MV-4-11 (cell line): ENCODE measurements around the gene PRDM2.
A peak's percentile ranks its signal among the peaks of the same experiment; 100 is the strongest.
"Not testable (repeated sequence)": the region's sequence is repeated elsewhere in the genome, so short reads cannot be mapped to it uniquely, and the experiment has no call there.

Source experiments
- DNase-seq: peaks from one replicate; lab custom pipeline; 2025; lab: John Stamatoyannopoulos, UW

PRDM2 gene, protein sequence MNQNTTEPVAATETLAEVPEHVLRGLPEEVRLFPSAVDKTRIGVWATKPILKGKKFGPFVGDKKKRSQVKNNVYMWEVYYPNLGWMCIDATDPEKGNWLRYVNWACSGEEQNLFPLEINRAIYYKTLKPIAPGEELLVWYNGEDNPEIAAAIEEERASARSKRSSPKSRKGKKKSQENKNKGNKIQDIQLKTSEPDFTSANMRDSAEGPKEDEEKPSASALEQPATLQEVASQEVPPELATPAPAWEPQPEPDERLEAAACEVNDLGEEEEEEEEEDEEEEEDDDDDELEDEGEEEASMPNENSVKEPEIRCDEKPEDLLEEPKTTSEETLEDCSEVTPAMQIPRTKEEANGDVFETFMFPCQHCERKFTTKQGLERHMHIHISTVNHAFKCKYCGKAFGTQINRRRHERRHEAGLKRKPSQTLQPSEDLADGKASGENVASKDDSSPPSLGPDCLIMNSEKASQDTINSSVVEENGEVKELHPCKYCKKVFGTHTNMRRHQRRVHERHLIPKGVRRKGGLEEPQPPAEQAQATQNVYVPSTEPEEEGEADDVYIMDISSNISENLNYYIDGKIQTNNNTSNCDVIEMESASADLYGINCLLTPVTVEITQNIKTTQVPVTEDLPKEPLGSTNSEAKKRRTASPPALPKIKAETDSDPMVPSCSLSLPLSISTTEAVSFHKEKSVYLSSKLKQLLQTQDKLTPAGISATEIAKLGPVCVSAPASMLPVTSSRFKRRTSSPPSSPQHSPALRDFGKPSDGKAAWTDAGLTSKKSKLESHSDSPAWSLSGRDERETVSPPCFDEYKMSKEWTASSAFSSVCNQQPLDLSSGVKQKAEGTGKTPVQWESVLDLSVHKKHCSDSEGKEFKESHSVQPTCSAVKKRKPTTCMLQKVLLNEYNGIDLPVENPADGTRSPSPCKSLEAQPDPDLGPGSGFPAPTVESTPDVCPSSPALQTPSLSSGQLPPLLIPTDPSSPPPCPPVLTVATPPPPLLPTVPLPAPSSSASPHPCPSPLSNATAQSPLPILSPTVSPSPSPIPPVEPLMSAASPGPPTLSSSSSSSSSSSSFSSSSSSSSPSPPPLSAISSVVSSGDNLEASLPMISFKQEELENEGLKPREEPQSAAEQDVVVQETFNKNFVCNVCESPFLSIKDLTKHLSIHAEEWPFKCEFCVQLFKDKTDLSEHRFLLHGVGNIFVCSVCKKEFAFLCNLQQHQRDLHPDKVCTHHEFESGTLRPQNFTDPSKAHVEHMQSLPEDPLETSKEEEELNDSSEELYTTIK (N-terminal part only)

GRCh38 chr1:13699936-13700520, at the start of gene PRDM2:
PRDM2 (plus strand) TSS chr1:13700188; CDS start chr1:13715606, 15,418 bp downstream.
- no peak for DNase-seq

DNA sequence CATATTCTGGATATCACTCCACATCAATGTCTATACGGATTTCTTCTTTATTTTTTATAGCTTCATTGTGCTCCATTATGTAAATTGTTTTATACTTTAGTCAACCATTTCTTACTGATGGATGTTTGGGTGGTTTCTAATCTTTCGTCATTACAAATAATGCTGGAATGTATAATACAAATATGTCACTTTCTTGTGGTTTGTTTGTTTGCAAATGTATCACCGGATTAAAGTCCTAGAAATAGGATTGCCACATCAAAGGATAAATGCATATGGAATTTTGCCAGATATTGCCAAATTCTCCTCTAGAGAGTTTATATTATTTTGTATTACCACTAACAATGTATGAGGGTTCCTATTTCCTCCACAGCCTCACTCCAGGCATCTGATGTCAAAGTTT, 48.7 kb upstream of the PRDM2 start:
- DNase-seq, result no peak

DNA sequence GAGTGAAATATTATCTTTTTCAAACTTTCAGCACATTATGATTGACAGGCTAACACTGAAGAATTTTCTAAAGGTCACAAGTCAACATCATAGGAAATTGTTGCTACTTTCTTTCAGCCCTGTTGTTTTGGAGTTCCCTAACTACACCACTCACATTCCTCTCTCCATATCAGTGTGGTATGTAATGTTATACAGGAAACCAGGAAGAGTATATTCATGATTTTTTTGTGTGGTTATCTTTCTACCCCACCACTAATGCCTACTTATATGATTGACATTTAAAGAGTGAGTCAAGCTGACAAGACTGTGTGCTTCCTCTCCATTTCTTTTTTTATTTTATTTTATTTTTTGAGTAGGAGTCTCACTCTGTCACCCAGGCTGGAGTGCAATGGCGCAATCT, 47.8 kb upstream of the PRDM2 start:
- DNase-seq, result no peak

DNA sequence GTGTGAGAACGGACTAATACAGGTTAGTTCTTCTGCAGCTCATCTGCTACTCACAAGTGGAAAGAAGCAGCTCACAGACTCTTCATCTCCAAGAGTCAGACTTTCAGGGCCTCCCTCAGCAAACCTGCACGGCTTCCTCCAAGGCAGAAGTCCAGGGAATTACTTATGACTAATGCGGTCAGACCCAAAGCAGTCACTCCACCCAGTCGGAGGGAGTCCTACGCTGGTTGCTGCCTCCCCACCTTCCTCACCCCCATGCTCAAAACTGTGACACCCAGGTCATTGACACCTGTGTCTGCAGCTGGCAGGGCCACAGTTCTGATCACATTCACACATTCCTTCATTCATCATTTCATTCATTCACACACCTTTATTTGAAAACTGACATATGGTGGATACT, 38.4 kb upstream of the PRDM2 start:
- DNase-seq, result no peak

- no peak for DNase-seq
Observed at GRCh38 chr1:13662493-13662892, 37.5 kb upstream of the PRDM2 start.

DNA sequence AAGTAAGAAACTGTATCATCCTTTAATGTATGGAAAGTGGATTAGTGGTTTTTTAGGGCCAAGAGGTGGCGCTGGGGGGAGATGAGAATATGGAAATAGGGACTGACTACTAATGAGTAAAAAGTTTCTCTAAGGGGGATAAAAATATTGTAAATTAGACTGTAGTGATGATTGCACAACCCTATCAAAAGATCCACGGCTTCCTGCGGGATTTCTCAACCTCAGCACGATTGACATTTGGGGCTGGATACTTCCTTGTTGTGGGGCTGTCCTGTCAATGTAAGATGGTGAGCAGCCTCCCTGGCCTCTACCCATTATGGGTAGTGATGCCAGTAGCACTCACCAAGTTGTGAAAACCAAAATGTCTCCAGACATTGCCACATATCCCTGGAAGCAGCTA, 36.0 kb upstream of the PRDM2 start:
- DNase-seq, result peak; percentile 61

DNA sequence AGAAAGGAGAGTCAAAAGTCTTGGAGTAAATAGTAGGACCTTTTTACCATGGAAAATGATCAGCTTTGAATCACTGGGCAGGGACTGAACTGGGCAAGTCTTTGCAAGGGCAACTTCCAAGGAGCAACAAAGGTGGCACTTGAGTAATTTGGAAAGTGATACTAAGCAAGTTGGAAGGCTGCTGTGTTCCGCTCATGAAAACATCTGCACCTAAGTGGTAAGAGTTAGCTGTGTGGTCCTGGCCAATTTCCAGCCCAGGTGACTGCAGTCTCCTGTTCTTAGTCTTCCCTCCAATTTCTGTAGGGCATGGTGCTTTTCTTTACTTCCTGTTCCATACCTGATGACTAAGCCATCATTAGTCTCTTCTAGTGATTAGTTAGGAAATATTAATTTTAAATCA, 35.5 kb upstream of the PRDM2 start:
- DNase-seq, result no peak

GRCh38 chr1:13666317-13666716, 33.7 kb upstream of the PRDM2 start:
- no peak for DNase-seq

DNA sequence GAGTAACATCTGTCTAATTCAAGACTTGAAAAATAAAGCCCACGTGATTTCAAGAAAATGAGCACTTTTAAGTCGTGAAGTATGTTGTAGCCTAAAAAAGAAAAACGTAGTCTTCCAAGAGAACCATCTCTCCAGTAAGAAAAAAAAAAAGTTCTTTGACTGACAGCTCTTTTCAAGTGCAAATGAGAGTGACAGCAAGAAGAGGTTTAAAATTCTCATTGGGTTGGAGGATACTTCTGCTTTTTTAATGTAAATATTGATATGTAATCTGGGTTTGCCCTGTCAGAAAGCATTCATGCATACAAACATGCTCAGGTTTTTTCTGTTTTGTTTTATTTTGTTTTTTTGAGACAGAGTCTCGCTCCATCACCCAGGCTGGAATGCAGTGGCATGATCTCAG, 32.3 kb upstream of the PRDM2 start:
- DNase-seq, result no peak

GRCh38 chr1:13674377-13674776, 25.6 kb upstream of the PRDM2 start:
- peak; percentile 70 for DNase-seq

DNA sequence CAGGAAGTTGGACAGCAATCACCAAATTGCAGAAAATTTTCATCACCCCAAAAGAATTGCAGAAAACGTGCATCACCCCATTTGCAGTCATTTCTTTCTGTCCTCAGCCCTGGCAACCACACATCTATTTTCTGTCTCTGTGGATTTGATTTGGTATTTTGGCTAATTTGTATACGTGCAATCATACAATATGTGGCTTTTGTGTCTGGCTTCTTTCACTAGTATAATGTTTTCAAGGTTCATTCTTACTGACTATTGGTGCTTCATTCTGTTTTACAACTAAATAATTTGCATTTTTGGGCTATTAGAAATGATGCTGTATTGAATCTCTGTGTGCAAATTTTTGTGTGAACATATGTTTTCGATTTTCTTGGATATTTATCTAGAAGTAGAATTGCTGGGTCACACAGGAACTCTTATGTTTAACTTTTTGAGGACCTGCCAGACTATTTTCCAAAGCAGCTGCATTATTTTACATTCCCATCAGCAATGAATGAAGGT, 24.8 kb upstream of the PRDM2 start:
- no peak for DNase-seq

DNA sequence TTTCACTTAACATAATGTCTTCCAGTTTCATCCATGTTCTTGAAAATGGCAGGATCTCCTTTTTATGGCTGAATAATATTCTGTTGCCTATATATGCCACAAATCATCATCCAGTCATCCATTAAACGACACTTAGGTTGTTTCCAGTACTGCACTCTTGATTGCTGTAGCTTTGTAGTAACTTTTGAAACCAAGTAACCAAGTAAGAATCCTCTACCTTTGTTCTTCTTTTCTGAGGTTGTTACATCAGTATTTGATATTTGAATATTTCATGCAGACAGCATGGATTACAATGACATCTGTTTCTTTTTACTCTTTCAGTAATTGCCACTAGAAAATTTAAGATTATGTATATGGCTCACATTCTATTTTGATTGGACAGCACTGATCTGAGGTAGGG, 22.1 kb upstream of the PRDM2 start:
- no peak for DNase-seq

GRCh38 chr1:13679651-13680050, 20.3 kb upstream of the PRDM2 start:
- DNase-seq, result no peak

DNA sequence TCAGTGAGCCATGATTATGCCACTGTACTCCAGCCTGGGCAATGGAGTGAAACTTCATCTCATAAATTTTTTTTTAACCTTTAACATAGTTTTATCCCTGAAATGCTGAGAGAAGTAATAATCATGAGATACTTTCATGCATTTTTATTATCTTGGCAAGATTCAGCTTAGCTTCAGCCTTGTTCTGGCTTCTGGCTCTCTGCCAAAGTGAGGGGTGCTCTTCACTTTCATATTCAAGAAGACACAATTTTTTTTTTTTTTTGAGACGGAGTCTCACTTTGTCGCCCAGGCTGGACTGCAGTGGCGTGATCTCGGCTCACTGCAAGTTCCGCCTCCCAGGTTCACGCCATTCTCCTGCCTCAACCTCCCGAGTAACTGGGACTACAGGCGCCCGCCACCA, 19.4 kb upstream of the PRDM2 start:
- DNase-seq, result not testable (repeated sequence)

DNA sequence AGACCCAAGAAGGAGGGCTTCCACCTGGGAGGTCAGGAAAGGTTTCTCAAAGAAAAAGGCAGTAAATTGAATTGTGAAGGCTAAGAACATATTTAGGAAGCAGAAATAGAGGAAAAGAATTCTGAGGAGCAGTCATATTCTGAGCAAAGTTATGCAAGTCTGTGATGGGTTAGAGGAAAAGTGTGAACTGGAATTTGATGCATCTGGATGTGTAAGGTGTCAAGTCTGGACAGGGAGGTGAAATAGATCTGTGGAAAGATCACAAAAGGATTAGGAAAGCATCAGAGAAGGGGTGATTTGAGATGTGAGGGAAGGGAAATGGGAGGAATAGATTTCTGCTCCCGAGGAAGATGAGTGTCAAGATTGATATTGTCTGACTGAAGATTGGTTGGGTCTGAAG, 18.1 kb upstream of the PRDM2 start:
- DNase-seq, result no peak

DNA sequence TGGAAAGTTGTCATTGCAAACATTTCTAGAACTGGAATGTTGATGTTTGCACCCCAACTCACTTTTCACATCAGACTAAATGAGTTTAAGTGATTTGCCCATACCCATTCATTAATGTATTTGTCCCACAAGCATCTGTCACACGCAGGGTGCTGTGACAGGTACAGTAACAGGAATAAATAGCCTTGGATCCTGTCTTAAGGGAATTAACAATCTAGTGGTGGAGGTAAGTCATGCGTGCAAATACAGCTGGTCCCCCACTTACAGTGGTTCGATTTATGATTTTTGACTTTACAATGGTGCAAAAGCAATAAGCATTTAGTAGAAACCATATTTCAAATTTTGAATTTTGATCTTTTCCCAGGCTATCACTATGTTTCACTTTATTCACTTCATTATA, 17.5 kb upstream of the PRDM2 start:
- DNase-seq, result no peak

- no peak for DNase-seq
Observed at GRCh38 chr1:13683206-13683605, 16.8 kb upstream of the PRDM2 start.

GRCh38 chr1:13687151-13687715, 12.8 kb upstream of the PRDM2 start:
- DNase-seq, result no peak

DNA sequence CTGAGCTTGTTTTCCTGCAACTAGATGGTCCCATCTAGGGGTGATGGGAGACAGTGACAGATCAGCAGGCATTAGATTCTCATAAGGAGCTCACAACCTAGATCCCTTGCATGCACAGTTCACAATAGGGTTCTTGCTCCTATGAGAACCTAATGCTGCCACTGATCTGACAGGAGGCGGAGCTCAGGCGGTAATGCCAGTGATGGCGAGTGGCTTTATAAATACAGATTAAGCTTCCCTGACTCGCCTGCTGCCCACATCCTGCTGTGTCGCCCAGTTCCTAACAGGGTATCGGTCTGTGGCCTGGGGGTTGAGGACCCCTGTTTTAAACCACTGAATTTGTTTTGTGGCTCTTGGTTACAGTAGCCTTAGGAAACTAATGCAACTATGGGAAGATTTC, 6.9 kb upstream of the PRDM2 start:
- not testable (repeated sequence) for DNase-seq

GRCh38 chr1:13694886-13695684, 4.9 kb upstream of the PRDM2 start:
- no peak for DNase-seq

GRCh38 chr1:13697738-13698137, 2.2 kb upstream of the PRDM2 start:
- peak; percentile 3 for DNase-seq
